Endothelial cell (in vitro differentiated cells): Measurements from ENCODE around the gene CEACAM7. TPM values are rescaled to one million over a fixed set of nuclear protein-coding genes. Genes with fewer than 3 reads are reported as not detected.

Experiments used
- DNase-seq: peaks from one replicate; pipeline ENCODE4 v3.0.0; 2021; ENCODE audit warnings: low spot score
- H3K27ac Mint-ChIP-seq: one replicate; pipeline ENCODE4 v1.8.0; 2021; ENCODE audit warnings: mixed read lengths, inconsistent platforms; ENCODE audit not compliant: unreplicated experiment
- H3K27me3 Mint-ChIP-seq: one replicate; pipeline ENCODE4 v1.8.0; 2021; ENCODE audit warnings: mild to moderate bottlenecking, moderate library complexity, mixed read lengths, inconsistent platforms; ENCODE audit not compliant: unreplicated experiment
- H3K36me3 Mint-ChIP-seq: one replicate; pipeline ENCODE4 v1.8.0; 2021; ENCODE audit warnings: mild to moderate bottlenecking, low read depth, mixed read lengths, inconsistent platforms; ENCODE audit not compliant: unreplicated experiment
- H3K4me1 Mint-ChIP-seq: one replicate; pipeline ENCODE4 v1.8.0; 2021; ENCODE audit warnings: mild to moderate bottlenecking, mixed read lengths, inconsistent platforms; ENCODE audit not compliant: unreplicated experiment
- H3K4me3 Mint-ChIP-seq: one replicate; pipeline ENCODE4 v1.8.0; 2021; ENCODE audit warnings: mild to moderate bottlenecking, mixed read lengths, inconsistent platforms; ENCODE audit not compliant: unreplicated experiment
- H3K9me3 Mint-ChIP-seq: one replicate; pipeline ENCODE4 v1.8.0; 2021; ENCODE audit warnings: mixed read lengths, inconsistent platforms; ENCODE audit not compliant: unreplicated experiment
- CTCF ChIP-seq: fragments of 200-600 bp; sonication (generic); IDR thresholded peaks from one replicate; pipeline ENCODE4 v1.5.0; 2021; ENCODE audit warnings: antibody characterized with exemption; ENCODE audit not compliant: unreplicated experiment
- total RNA-seq: library from RNA; stranded (reverse); fragmentation: NEBNext Ultra II Directional; extraction: Animal tissue kit (Norgen Biotek cat#: 25700); gene quantifications from one replicate; pipeline ENCODE4 v1.2.1, GENCODE V29; 2021; ENCODE audit not compliant: unreplicated experiment

The CEACAM7 gene
- total RNA-seq, 1 donor from 2014 or later: not detected

- H3K9me3 Mint-ChIP-seq: no peaks in the 10 kb centered on the region
- H3K4me1 Mint-ChIP-seq: peaks cover 4% of the 10 kb centered on the region
- peaks cover 6% of the 10 kb centered on the region for H3K27me3 Mint-ChIP-seq
- no peaks in the 10 kb centered on the region for H3K36me3 Mint-ChIP-seq
- no peak overlapping the region for H3K4me3 Mint-ChIP-seq
- H3K27ac Mint-ChIP-seq: no peak overlapping the region
- DNase-seq: no peak
- no peak for TF ChIP-seq CTCF
Observed at GRCh38 chr19:41694831-41695635, 7.0 kb upstream of the CEACAM7 start.

- peaks cover 8% of the 10 kb centered on the region for H3K27me3 Mint-ChIP-seq
- H3K4me1 Mint-ChIP-seq: peaks cover 4% of the 10 kb centered on the region
Observed at GRCh38 chr19:41694196-41694595, 6.1 kb upstream of the CEACAM7 start.

GRCh38 chr19:41691268-41691970 lies 3.3 kb upstream of the CEACAM7 start:
- Mint-ChIP-seq H3K27ac (no peak overlapping the region), H3K4me1 (peaks cover 5% of the 10 kb centered on the region), H3K9me3 (no peaks in the 10 kb centered on the region), H3K27me3 (peaks cover 14% of the 10 kb centered on the region), H3K36me3 (no peaks in the 10 kb centered on the region), H3K4me3 (peak overlapping the region; percentile 27)
- peak; percentile 68 for DNase-seq
- peak; percentile 65 for TF ChIP-seq CTCF

More at GRCh38 chr19:41694196-41694595, 6.1 kb upstream of the CEACAM7 start:
- TF ChIP-seq CTCF: no peak
- DNase-seq: no peak
- H3K36me3 Mint-ChIP-seq: no peaks in the 10 kb centered on the region
- no peak overlapping the region for H3K4me3 Mint-ChIP-seq
- no peaks in the 10 kb centered on the region for H3K9me3 Mint-ChIP-seq
- H3K27ac Mint-ChIP-seq: no peak overlapping the region

GRCh38 chr19:41690801-41691065 lies 2.7 kb upstream of the CEACAM7 start:
- H3K4me3 Mint-ChIP-seq: no peak overlapping the region
- H3K36me3 Mint-ChIP-seq: no peaks in the 10 kb centered on the region
- no peak for DNase-seq
- H3K27ac Mint-ChIP-seq: no peak overlapping the region
- H3K4me1 Mint-ChIP-seq: peaks cover 5% of the 10 kb centered on the region
- no peaks in the 10 kb centered on the region for H3K9me3 Mint-ChIP-seq
- peaks cover 12% of the 10 kb centered on the region for H3K27me3 Mint-ChIP-seq
- TF ChIP-seq CTCF: no peak
